HG02885 (cell line): Measurements from ENCODE around the gene CTRB1.
A peak's percentile ranks its signal among the peaks of the same experiment; 100 is the strongest.
"Not testable (repeated sequence)": the region's sequence is repeated elsewhere in the genome, so short reads cannot be mapped to it uniquely, and the experiment has no call there.

Experiments used
- ATAC-seq: cut with Tn5 transposase; IDR thresholded peaks from one replicate; pipeline ENCODE4 v1.9.1; 2021; ENCODE audit warnings: mild to moderate bottlenecking; ENCODE audit not compliant: unreplicated experiment, poor library complexity

The CTRB1 gene

DNA sequence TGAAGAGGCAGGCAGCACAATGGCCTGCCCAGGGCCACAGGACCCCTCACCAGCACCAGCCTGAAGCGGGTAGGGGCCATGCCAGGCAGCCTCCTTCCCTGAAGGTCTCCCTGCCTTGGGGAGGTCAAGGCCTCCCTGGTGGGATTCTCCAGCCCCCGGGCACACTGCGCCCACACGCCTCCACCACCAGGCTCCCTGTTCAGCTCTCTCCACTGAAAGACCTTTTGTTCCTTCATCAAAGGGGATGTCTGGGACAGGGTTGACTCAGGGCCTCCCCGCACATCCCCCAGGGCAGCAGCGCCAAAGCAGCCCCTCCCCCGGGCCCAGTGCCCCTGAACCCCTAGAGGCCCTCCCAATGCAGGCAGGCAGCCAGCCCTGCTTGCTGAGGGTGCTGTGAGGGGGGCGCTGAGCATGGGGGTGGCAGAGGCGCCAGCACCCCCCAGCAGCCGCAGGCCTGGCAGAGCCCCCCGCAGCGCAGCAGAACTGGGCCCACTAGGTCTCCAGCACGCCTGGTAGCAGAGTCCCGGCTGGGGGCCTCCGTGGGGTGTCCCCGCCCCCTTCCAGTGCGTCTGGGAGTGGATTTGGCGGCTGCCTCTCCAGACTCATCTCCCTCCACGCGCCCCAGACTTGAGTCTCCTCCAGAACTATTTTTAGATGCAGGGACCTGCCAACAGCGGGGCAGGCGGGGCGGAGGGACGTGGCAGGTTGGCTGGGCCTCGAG is 19.5 kb downstream of the CTRB1 start:
- ATAC-seq, result no peak

DNA sequence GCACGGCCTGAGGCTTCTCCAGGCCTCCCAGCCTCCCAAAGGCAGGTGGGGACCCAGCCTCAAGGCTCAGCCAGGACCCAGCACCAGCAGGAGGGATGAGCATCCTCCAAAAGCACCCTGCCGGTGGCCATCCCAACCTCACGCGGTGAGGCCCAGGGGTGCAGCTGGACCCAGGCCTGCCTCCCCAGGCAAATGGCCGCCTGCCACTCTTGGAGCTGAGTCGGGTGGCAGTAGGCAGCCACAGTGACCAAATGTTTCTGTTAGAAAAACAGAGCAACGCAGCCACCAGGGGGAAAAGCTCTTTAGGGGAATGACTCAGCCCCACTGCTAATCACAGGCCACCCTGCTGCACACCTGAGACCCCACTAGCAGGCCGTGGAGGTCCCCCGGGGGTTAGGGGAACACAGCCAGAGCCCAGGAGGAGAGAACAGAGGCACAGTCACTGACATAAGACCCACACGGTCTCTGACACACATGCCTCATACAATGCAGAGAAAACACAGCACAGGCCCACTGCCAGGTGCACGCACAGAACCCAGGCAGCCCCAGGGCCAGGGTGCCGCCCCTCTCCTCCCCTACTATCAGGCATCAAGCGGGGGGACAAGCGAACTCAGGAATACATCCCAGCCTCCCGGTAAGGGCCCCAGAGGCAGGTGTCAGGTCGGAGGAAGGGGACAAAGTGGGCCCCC is 20.2 kb downstream of the CTRB1 start:
- no peak for ATAC-seq

DNA sequence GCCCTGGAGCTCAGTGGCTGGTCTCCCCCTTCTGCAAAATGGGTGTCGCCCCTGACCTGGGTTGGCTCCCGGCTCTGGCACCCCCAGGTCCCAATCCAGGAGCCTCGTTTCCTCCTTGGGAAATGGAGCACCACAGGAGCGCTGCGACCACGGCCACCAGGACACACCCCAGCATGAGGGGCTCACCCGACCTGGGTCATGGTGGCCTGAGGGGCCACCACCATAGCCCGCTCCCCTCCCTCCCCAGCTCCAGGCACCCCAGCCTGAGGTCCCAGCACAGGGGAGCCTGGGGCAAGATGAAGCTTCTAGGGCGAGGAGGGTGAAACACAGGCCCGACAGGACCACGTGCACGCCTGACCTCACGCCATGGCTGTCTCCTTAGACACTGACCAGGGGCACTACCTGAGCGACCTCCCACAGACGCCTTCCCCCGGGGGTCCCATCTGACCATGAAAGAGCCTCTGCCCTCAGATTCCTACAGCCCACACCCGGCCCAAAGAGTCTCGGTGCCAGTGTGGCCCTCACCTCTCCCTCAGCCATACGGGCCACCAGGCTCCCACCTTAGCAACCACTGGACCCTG is 20.8 kb downstream of the CTRB1 start:
- ATAC-seq, result no peak

DNA sequence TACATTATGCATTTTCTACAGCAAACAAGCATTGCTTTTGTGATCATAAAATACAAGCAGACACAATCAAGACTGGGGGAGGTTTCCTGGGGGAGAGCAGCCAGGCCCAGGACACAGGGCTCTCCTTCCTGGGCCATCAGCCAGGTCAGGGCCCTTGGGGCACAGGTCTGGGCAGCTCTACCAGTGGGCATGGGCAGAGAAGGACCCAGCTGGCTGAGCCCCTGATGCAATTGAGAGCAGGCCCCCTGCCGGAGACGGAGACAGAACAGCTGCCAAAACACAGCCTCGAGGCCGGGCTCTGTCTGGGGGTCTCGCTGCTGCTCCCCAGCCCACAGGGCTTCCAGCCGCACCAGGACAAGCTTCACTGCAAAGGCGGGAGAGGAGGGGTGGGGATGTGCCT is 21.8 kb downstream of the CTRB1 start:
- not testable (repeated sequence) for ATAC-seq

DNA sequence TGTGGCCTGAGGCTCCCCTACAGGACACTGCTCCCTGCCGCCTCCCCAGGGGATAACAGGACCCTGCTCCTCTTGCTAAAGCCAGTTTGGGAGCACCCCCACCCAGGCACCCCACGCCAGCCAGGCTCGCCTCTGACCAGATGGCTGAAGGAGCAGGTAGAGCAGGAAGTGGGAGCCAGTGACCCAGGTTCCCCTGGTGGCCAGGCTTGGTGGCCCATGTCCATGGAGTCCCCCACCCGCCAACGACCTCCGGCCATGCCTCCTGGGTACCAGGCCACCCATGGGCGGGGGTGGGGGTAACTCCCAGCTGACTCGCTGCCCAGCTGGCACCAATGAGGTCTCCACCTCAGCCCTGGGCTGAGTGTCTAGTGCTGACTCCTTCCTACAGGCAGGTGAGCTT is 22.6 kb downstream of the CTRB1 start:
- no peak for ATAC-seq

DNA sequence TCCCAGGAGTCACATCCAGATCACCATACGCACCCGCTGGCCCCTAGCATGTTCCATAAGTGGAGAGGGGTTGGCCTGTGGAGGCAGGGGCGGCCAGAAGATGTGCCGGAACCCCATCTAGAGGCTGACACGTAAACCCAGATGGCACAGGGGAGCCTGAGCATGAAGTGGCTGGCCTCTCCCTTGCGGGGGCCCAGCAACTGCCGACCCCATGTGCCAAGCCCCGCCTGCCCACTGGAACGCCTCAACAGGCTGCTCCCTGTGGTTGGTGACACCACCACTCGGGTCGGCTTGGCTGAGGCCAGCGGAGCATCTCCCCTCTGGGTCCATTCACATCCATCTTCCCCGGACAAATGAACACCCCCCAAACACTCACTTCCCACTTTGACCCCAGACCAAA is 23.2 kb downstream of the CTRB1 start:
- no peak for ATAC-seq

DNA sequence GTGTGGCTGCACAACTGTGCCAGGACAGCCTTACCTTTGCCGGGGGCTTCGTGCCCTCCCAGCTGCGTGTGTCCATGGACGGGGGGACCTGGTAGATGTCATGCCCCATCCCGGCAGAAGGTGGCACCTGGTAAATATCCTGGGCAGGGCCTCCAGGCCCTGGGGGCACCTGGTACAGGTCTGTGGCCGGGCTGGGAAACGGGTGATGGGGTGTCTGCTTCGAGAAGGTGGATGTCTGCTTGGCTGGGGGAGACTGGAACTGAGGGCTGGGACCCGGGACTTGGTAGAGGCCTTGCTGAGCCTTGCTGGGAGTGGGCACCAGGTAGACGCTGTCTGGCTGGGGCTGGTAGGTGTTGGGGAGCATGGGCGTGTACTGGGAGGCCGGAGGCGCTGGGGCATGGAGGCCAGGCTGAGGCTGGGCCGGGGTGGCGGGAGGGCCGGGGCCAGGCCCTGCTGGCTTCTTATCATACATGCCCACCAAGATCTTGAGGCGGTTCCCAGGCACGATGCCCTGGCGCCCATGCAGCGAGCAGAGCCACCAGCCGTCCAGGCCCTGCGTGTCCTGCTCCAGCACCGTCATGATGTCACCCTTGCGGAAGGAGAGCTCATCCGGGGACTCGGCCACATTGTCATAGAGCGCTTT is 23.8 kb downstream of the CTRB1 start:
- ATAC-seq, result not testable (repeated sequence)

DNA sequence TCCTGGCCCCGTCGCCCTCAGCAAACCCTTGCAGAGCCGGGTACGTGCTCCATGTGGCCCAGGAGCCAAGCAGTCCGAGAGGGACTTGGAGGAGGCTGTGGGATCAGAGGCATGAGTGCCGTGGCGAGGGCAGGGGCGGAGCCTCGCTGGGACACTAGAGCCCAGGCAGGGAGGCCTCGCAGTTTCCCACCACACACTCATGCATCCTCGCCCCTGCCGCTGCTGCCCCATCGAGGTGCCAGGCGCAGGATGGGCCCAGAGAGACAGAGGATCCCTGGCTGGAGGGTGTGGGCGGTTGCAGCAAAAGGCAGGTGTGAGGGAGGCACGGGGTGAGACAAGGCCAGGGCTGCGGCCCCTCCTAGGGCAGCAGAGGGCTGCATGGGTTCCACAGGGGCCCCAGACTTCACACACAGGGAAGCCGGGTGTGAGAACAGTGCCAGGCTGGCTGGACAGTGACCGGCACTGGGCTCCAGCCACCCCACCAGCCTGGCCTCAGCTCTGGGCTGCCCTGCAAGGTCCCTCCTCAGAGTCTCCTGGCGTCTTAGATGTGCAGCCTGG is 25.0 kb downstream of the CTRB1 start:
- no peak for ATAC-seq

DNA sequence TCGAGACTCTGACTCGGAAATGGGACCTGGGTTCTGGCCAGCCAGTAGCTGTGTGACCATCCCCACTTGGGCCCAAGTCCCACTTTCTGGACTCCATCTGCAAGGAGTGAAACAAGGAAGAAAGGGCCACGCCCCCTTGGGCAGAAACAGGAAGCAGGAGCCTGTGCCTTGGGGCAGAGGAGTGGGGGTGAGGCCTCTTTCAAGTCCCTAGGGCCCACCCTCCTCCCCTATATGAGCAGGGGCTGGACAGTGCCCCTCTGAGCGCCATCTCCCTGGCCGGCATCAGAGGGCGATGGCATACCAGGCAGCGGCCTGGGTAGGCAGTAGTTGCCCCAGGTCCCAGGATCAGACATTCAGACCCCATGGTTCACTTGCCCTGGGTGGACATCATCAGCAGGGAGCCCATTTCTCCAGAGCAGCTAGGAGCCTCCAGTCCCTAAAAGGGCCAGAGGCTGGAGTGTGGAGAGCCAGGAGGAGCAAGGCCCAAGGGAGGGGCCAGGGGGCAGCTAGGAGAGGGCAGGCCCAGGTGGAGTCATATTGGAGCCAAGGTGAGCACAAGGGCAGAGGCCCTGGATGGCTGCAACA is 25.5 kb downstream of the CTRB1 start:
- ATAC-seq, result peak; percentile 3

DNA sequence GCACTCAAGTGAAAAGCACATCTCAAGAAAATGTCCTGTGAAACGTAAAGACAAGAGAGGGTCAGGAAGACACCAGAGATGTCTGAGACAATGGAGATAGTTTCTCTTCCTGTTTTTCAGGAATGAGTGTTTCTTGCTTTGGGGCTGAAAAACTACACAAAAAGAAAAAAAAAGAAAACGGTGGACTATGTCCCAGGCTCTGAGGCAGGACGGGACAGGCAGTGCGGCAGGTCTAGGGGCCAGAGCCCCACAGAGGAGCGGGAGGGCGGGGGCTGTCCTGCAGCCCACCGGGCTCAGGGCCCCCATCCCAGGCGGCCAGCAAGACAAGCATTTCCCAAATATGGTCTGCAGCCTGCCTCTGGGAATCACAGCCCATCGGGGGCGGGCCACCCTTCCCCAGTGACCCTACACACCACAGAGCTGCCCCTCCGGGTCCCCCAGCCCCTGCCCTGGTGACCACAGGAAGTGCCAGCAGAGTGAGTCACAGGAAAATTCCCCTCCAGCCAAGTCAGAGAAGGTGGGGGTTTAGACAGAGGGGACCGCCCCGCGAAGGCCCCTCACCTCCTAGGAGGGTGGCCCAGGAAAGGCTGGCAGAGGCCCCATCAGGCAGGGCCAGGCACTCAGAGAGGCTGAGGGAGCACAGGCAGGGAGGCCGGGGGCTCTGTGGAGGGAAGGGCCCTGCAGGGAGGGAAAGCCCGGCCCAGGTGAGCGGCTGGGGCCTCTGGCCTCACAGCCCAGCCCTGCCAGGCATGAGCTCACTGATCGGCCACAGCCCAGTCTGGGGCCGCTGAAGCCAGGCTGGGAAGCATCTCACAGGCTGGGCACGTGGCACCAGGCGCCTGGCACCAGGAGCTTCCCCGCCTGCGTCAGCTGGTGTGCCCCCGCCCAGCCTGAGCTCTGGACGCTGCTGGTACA is 26.3 kb downstream of the CTRB1 start:
- peak; percentile 37 for ATAC-seq

DNA sequence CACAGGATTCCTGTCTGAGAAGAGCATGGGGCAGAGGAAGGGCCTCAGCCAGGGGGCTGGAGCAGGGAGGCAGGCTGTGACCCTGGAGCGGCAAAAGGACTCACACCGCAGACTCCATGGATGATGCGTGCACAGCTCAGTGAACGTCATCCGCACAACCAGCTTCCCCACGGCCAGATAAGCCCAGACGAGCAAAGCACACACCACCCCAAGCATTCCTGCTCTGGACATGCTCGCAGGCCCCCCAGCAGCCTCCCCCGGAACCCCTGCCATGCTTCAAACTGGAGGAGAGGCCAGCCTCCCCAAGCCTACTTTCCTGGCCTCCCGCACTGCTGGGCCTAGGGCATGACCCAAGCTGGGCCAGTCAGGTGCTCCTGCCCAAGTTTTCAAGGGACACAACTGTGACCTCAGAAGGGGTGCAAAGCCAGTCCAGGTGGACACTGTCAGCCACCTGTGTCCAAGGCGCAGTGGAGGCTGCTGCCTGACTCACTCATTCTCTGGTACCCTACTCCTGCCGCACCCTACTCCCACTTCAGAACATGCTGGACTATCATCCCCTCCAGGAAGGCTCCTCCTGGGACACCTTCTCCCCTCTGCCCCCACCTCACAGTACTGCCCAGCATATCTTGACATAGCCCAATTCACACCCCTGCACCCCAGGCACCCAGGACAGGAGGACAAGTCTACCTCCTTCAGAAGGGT is 27.9 kb downstream of the CTRB1 start:
- ATAC-seq, result no peak

DNA sequence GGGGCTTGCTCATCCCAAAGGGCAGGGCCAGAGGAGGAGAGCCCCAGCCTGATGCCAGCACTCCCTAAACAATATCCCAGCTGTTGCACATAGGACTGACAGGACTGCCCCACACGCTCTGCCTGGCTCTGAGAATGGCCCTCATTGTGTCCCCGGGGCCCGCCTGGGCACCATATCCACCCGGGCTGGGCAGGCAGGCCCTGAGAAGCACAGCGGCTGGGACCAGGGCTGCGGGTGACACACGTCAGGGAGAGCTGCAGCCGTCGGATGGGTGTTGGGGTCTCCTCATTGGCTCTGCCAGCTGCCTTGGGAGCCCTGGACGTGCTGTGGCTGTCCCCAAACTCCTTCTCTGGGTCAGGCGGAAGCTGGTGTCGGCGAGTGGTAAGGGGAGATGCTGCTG is 28.5 kb downstream of the CTRB1 start:
- no peak for ATAC-seq

DNA sequence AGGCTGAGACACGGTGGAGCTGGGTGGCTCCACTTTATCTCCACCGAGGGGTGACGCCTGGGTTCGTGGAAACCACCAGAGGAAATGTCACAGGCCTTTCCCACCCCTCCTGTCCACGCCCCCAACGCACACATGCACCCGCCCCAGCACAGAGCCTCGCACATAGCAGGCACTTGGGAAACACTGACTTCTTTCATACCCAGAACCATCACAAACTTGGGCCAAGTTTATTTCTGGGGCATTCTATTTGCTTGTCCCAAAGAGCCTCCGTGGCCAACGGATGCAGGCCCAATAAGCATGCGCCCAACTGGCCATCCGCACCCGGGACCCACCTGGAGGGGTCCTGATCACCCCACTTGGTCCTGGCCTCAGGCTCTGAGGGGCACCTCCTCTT is 29.4 kb downstream of the CTRB1 start:
- ATAC-seq, result no peak

DNA sequence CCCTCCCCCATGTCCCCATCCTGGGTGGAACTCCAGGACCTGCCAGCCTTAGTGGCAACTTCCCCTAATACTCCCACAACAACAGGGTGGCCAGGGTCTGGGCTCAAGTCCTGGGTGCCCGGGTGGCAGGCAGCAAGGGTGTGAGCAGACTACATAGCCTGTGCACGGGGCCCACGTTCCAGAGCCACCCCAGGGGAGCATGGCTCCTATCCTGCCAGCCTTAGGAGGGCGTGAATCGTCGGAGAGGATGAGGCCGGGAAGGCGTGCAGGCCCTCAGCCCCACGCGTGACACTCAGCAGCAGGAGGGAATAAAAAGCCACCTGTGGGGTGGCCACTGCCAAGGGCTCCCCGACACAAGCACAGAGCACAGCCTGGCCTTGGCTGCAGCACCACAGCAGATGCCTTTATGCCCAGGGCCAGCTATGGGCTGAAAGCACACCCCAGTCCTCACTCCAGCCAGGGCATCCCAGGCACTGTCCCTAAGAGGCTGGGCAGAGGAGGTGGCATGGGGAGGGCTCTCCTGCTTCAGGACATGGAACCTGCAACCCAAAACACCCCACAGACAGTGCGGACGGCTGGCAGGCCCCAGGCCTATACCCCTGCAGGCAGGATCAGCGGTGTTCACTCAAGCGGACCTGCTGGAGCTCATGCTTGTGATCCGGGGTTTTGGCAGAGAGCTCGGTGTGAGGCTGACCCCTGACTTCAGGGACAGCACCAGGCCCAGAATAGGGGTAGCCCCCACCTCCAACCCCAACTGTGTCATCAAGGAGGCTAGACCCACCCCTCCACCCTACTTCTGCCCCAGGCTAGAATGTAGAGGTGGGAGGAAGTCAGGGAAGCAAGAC is 30.0 kb downstream of the CTRB1 start:
- ATAC-seq, result no peak

DNA sequence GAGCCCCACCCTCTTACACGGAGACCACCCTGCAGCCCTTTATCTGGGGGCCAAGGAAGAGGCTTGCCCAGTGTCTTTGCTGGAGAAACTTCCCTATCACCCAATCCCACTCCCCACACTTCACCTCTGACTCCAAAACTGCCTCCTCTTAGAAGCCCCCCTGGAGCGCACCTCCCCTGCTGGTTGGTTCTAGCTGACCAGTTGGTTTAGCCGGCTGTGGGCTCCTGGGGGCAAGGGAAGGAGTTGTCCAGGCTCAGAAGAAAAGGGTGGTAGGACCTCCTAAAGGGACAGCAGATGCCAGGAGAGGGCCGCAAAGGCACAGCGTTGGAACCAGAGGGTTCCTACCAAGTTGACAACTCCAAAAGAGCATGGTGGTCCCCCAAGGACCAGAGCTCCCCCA is 30.7 kb downstream of the CTRB1 start:
- no peak for ATAC-seq

DNA sequence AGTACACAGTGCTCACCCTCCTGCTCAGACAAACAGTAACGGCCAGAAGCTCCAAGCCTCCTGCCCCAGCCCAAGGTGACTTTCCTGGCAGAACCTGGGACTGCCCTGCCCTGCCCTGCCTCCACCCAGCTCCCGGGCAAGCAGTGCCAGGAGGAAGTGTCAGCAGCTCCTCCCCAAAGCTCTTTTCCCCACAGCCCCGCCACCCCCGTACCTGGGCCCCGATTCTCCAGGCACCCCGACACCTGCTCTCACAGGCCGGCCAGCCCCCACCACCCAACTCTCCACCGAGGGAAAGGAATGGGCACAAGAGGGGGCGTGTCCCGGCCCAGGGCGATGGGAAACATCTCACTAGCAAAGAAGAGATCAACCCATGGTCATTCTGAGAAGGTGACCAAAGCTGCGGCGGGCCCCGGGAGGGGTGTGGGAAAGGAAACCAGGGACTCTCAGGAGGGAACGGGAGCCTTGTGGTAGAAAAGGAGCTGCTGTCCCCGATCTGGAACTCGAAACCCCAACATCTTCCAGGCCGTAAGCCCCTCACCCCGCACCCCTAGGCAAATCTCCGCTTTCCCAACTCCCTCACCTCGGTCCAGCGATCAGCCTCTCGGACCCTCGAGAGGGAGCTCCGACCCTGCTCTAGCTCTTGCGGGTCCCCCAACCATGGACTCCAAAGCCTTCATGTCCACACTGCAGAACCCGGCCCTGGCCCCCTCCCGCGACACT is 31.5 kb downstream of the CTRB1 start:
- ATAC-seq, result no peak

DNA sequence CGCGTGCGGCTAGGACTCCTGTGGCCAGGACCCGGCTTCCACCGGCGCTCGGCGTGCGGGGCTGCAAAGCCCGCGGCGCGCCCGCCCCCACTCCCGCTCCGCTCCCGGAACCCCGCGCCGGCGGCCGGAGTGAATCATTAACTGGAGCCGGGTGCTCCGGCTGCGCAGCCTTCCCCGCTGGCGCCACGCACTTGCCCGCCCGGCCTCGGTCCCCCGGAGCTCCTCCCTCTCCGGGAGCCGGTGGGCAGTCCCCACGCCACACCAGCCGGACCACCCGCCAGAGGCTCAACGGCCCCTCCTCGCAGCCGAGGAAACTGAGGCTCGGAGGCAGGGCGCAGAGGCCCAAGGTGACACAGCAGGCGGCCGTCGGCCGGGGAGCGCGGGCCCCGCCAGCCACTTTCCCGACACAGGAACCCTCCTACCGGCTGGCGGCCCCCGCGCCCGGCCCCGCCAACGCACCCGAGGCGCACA is 32.1 kb downstream of the CTRB1 start:
- peak; percentile 28 for ATAC-seq
